ENCODE measurements around the gene NUDT12. TPM values are rescaled to one million over a fixed set of nuclear protein-coding genes. Genes with fewer than 3 reads are reported as not detected.

The NUDT12 gene
- total RNA-seq, 1 donor from 2014 or later, result 49.8 TPM

DNA sequence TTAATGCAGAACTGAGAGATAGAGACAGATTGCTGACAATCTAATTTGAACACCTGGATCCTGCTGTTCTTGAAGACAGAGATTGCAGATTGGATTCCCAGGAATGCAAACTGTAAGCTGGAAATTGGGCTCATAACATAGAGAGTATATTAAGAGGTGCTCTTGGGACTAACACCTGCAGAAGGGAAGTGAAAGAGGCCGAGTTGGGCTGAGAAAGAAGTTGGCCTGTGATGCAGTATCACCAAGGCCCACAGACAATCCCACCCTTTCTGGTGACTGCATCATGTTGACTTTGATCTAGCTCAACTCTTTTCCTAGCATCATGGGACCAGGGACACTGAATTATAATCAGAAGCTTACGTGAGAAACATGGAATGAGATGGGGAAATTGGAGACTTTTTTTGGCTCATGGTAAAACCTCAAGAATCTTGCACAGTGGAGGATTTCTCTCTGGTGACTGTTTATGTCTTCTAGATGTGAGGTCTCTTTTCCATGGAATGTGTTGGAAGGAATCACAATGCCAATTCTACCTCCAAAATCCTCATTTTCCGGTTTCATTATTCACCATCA lies 36.5 kb upstream of the NUDT12 start:
- no peak overlapping the region for H3K27ac Mint-ChIP-seq
- no peaks in the 10 kb centered on the region for H3K4me1 Mint-ChIP-seq
- H3K4me2 ChIP-seq, result no peak overlapping the region

DNA sequence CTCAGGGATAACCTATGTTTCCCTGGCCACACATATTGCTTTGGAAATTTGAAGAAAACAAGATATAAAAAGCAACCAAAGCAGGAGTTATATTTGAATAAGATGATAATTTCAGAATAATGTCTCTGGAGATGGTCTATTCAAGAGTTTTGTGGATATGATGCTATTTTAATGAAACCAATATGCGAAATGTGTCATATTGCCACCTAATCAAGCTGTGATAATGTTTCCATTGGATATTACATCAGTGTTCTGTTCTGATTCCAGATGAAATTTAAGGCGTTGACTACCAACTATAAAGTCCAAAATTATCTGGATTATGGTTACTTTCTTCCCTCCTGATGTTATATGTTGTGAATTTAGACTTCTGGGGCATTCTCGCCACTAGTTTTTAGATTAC lies 27.6 kb upstream of the NUDT12 start:
- Histone ChIP-seq H4K20me1 (ENCODE audit: low read depth) (no peaks in the 10 kb centered on the region), H3K27ac (no peak overlapping the region), H3K9me3 (ENCODE audit: low read depth) (no peaks in the 10 kb centered on the region), H3K9ac (no peak overlapping the region), H3K4me3 (no peak overlapping the region), H3K79me2 (ENCODE audit: low read depth) (no peaks in the 10 kb centered on the region), H3K4me1 (no peaks in the 10 kb centered on the region), H3K4me2 (no peak overlapping the region), H3K36me3 (no peaks in the 10 kb centered on the region), H2AFZ (replicated peaks) (no peak overlapping the region), H3F3A (ENCODE audit: low read depth) (no peaks in the 10 kb centered on the region), H3K27me3 (no peaks in the 10 kb centered on the region)
- TF ChIP-seq EZH2 (IDR thresholded peaks at IDR 0.05) (no peak), EZH2phosphoT487 (IDR thresholded peaks at IDR 0.05) (no peak)
- TF ChIP-seq, protein P1, sequence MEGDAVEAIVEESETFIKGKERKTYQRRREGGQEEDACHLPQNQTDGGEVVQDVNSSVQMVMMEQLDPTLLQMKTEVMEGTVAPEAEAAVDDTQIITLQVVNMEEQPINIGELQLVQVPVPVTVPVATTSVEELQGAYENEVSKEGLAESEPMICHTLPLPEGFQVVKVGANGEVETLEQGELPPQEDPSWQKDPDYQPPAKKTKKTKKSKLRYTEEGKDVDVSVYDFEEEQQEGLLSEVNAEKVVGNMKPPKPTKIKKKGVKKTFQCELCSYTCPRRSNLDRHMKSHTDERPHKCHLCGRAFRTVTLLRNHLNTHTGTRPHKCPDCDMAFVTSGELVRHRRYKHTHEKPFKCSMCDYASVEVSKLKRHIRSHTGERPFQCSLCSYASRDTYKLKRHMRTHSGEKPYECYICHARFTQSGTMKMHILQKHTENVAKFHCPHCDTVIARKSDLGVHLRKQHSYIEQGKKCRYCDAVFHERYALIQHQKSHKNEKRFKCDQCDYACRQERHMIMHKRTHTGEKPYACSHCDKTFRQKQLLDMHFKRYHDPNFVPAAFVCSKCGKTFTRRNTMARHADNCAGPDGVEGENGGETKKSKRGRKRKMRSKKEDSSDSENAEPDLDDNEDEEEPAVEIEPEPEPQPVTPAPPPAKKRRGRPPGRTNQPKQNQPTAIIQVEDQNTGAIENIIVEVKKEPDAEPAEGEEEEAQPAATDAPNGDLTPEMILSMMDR (IDR thresholded peaks at IDR 0.05), result no peak
- no peaks in the 10 kb centered on the region for H3K9me3 Mint-ChIP-seq
- no peaks in the 10 kb centered on the region for H3K4me1 Mint-ChIP-seq
- H3K4me3 Mint-ChIP-seq, result no peak overlapping the region
- no peak overlapping the region for H3K27ac Mint-ChIP-seq
- no peak for DNase-seq (ENCODE audit: low spot score)
- H3K36me3 Mint-ChIP-seq, result no peaks in the 10 kb centered on the region
- no peaks in the 10 kb centered on the region for H3K27me3 Mint-ChIP-seq (ENCODE audit: insufficient read depth, low read depth)

More for the DNA sequence above, 36.5 kb upstream of the NUDT12 start:
- H3K36me3 Mint-ChIP-seq, result no peaks in the 10 kb centered on the region
- Histone ChIP-seq H3K27me3 (no peaks in the 10 kb centered on the region), H3K79me2 (ENCODE audit: low read depth) (no peaks in the 10 kb centered on the region), H3K4me1 (no peaks in the 10 kb centered on the region), H2AFZ (replicated peaks) (no peak overlapping the region), H3K4me3 (no peak overlapping the region), H3K27ac (no peak overlapping the region), H4K20me1 (ENCODE audit: low read depth) (no peaks in the 10 kb centered on the region), H3K9me3 (ENCODE audit: low read depth) (no peaks in the 10 kb centered on the region), H3F3A (ENCODE audit: low read depth) (no peaks in the 10 kb centered on the region), H3K36me3 (no peaks in the 10 kb centered on the region), H3K9ac (no peak overlapping the region)
- no peaks in the 10 kb centered on the region for H3K9me3 Mint-ChIP-seq
- H3K4me3 Mint-ChIP-seq, result no peak overlapping the region
- DNase-seq (ENCODE audit: low spot score), result no peak
- TF ChIP-seq EZH2phosphoT487 (IDR thresholded peaks at IDR 0.05) (no peak), EZH2 (IDR thresholded peaks at IDR 0.05) (no peak)
- TF ChIP-seq, protein P1 (IDR thresholded peaks at IDR 0.05), result no peak
- H3K27me3 Mint-ChIP-seq (ENCODE audit: insufficient read depth, low read depth), result no peaks in the 10 kb centered on the region

DNA sequence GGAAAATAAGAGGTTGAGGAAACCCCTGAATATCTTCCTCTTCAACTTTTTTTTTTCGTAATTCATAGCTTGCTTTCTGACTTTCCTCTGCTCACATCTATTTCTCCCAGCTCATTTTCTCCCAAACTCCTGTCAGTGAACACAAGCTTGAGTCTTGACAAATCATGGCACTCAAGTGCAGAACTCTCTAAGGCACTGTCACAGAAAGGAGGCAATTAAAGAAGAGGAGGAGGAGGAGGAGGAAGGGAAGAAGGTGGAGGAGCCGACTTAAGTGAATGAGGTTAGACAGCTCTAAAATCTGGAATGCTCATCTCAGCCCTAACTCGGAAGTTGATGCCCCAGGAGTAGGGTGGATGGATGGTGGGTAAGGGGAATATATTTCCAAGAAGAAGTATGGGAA lies 27.2 kb upstream of the NUDT12 start:
- Mint-ChIP-seq H3K9me3 (no peaks in the 10 kb centered on the region), H3K36me3 (no peaks in the 10 kb centered on the region), H3K27ac (no peak overlapping the region), H3K4me3 (no peak overlapping the region), H3K27me3 (ENCODE audit: insufficient read depth, low read depth) (no peaks in the 10 kb centered on the region), H3K4me1 (no peaks in the 10 kb centered on the region)
- H3K4me3 ChIP-seq, result no peak overlapping the region
- H3F3A ChIP-seq (ENCODE audit: low read depth), result no peaks in the 10 kb centered on the region
- no peak overlapping the region for H3K27ac ChIP-seq
- no peak overlapping the region for H3K9ac ChIP-seq
- DNase-seq (ENCODE audit: low spot score), result no peak
- no peaks in the 10 kb centered on the region for H3K36me3 ChIP-seq
- H2AFZ ChIP-seq (replicated peaks), result no peak overlapping the region
- no peak for TF ChIP-seq EZH2 (IDR thresholded peaks at IDR 0.05)
- TF ChIP-seq EZH2phosphoT487 (IDR thresholded peaks at IDR 0.05), result no peak
- TF ChIP-seq, protein P1 (IDR thresholded peaks at IDR 0.05), result no peak
- H3K4me2 ChIP-seq, result no peak overlapping the region
- H3K9me3 ChIP-seq (ENCODE audit: low read depth), result no peaks in the 10 kb centered on the region
- no peaks in the 10 kb centered on the region for H4K20me1 ChIP-seq (ENCODE audit: low read depth)
- H3K4me1 ChIP-seq, result no peaks in the 10 kb centered on the region
- no peaks in the 10 kb centered on the region for H3K27me3 ChIP-seq
- H3K79me2 ChIP-seq (ENCODE audit: low read depth), result no peaks in the 10 kb centered on the region
